NB4 (cell line): Measurements from ENCODE around the gene ALPG.
A peak's percentile ranks its signal among the peaks of the same experiment; 100 is the strongest.
"Not testable (repeated sequence)": the region's sequence is repeated elsewhere in the genome, so short reads cannot be mapped to it uniquely, and the experiment has no call there.

Source experiments
- CTCF ChIP-seq: IDR thresholded peaks from one replicate; pipeline ENCODE4 v1.5.1; 2012; ENCODE audit warnings: low read depth, low read length
- MAX ChIP-seq: IDR thresholded peaks from 2 replicates; pipeline ENCODE4 v1.6.1; 2011; ENCODE audit warnings: low read depth, low read length
- MYC ChIP-seq: IDR thresholded peaks from 2 replicates; pipeline ENCODE4 v1.6.1; 2011; ENCODE audit warnings: low read depth, low read length
- POLR2A ChIP-seq: IDR thresholded peaks from 2 replicates; pipeline ENCODE4 v1.6.1; 2011; ENCODE audit warnings: mild to moderate bottlenecking; ENCODE audit not compliant: insufficient read length; ENCODE audit errors: extremely low read depth

GRCh38 chr2:232446266-232446777 lies 39.7 kb downstream of the ALPG start:
- peak; percentile 0 for TF ChIP-seq CTCF
- not testable (repeated sequence) for TF ChIP-seq POLR2A, MAX, MYC
